Activated CD8-positive, alpha-beta T cell treated with anti-CD3 and anti-CD28 coated beads, Interleukin-2, amount 10 ng/mL, durations not matched to agents 7 days and 5 days (primary cell): ENCODE results near the gene HOXB4. TPM values are rescaled to one million over a fixed set of nuclear protein-coding genes. Genes with fewer than 3 reads are reported as not detected.
"Not testable (repeated sequence)": the region's sequence is repeated elsewhere in the genome, so short reads cannot be mapped to it uniquely, and the experiment has no call there.

Experiments
- ATAC-seq: fragments of 150-1000 bp; cut with Tn5 transposase; one replicate; pipeline ENCODE4 v1.10.0; 2021; ENCODE audit warnings: moderate library complexity
- CTCF ChIA-PET: fragments of 350-600 bp; sonication (Branson Sonifier 250); formaldehyde crosslinking; loops from one replicate; lab custom pipeline; 2021; ENCODE audit warnings: antibody characterized with exemption; lab: Charles Lee
- POLR2A ChIA-PET: fragments of 350-600 bp; sonication (Branson Sonifier 250); formaldehyde crosslinking; loops from one replicate; lab custom pipeline; 2021; ENCODE audit warnings: antibody characterized with exemption; lab: Charles Lee
- DNase-seq: peaks from one replicate; pipeline ENCODE4 v3.0.0-alpha.2; 2020
- H3K27ac Mint-ChIP-seq: one replicate; pipeline ENCODE4 v1.8.0; 2021; ENCODE audit warnings: mild to moderate bottlenecking, mixed read lengths
- H3K27me3 Mint-ChIP-seq: one replicate; pipeline ENCODE4 v1.8.0; 2021; ENCODE audit warnings: low read depth, mixed read lengths
- H3K36me3 Mint-ChIP-seq: one replicate; pipeline ENCODE4 v1.8.0; 2021; ENCODE audit warnings: low read depth, mixed read lengths
- H3K4me1 Mint-ChIP-seq: one replicate; pipeline ENCODE4 v1.8.0; 2021; ENCODE audit warnings: low read depth, mixed read lengths
- H3K4me3 Mint-ChIP-seq: one replicate; pipeline ENCODE4 v1.8.0; 2021; ENCODE audit warnings: mild to moderate bottlenecking, mixed read lengths
- H3K9me3 Mint-ChIP-seq: one replicate; pipeline ENCODE4 v1.8.0; 2022; ENCODE audit warnings: mixed read lengths; ENCODE audit not compliant: insufficient read depth
- total RNA-seq, 2 experiments: library from RNA; stranded (reverse); gene quantifications; one replicate each; pipeline ENCODE4 v1.2.3, GENCODE V29; 2021

Gene HOXB4
- total RNA-seq, 2 experiments from 2014 or later, result 5.7 to 6.1 TPM

DNA sequence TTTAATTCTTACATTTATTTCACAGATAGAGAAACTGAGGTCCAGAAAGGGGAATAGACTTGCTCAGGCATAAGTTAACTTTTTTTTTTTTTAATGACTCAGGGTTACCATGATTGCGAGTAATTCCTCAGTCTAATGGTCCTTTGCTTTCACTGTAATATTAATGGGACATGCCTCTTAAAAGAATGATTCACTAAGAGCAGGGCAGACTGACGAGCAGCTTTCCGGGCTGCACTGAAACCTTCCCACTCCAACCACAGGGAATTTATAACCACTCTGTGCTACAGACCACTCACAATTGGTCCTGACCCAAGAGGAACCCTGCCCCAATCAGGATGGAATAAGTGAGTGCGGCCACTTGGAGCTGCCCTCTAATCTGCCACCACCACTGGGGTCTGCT lies 39.0 kb downstream of the HOXB4 start:
- POLR2A ChIA-PET, result no interaction called here

DNA sequence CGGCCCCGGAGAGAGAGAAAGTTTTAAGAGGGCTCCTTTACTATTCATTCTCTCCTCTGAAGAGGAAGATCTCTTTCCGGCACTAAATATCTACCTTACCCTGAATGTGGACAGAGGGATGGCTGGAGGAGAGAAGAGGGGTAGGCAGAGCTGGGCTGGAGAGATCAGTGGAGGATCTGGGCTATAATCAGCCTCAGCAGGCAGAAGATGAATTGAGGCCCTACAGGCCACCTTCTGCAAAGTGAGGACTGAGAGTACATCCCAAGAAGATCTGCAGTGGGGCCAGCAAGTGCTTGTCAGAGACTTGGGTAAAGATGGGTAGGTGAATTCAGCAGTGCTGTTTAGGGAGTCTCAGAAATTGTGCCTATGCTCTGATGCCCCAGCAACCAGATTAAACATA lies 40.8 kb downstream of the HOXB4 start:
- Mint-ChIP-seq H3K4me3 (no peak overlapping the region), H3K4me1 (peaks cover 17% of the 10 kb centered on the region), H3K36me3 (peaks cover 9% of the 10 kb centered on the region), H3K9me3 (no peaks in the 10 kb centered on the region), H3K27ac (no peak overlapping the region), H3K27me3 (peaks cover 9% of the 10 kb centered on the region)
- ATAC-seq (no peak), DNase-seq (no peak)
- CTCF ChIA-PET, result no interaction called here
- POLR2A ChIA-PET, result no interaction called here

More for the DNA sequence above, 39.0 kb downstream of the HOXB4 start:
- Mint-ChIP-seq H3K27ac (no peak overlapping the region), H3K27me3 (peaks cover 5% of the 10 kb centered on the region), H3K4me1 (peaks cover 23% of the 10 kb centered on the region), H3K36me3 (peaks cover 16% of the 10 kb centered on the region), H3K9me3 (no peaks in the 10 kb centered on the region), H3K4me3 (no peak overlapping the region)
- CTCF ChIA-PET, result interaction anchor here (1.5 to 3.1 kb wide), 3 partner anchors 9 to 47 kb away, joined by 3 to 23 read pairs (median 9); no protein-coding TSS in a partner anchor
- ATAC-seq (no peak), DNase-seq (no peak)

DNA sequence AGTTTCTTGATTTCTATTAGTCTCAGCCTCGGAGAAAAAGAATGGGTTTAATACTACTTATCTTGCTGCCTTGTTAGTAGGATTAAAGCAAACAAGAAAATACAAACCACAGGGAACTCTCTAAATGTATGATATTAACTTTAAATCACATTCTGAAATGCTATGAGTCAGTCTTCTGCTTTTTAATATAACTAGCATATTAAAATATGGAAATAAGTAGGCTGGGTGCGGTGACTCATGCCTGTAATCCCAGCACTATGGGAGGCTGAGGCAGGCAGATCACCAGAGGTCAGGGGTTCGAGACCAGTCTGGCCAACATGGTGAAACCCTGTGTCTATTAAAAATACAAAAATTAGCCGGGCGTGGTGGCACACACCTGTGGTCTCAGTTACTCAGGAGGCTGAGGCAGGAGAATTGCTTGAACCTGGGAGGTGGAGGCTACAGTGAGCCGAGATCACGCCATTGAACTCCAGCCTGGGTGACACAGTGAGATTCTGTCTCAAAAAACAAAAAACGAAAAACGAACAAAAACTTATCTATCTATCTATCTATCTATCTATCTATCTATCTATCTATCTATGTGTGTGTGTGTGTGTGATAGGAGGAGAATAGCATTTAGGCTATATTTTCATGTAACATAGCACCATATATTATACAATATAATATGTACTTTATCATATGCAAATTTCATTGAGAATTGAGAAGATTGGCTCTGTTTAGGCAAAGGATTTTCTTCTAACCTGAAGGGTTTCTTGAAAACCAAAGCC lies 42.2 kb downstream of the HOXB4 start:
- H3K9me3 Mint-ChIP-seq, H3K27ac Mint-ChIP-seq, H3K4me3 Mint-ChIP-seq, H3K36me3 Mint-ChIP-seq, POLR2A ChIA-PET, H3K4me1 Mint-ChIP-seq, ATAC-seq, DNase-seq: not testable (repeated sequence)
- H3K27me3 Mint-ChIP-seq, result peaks cover 16% of the 10 kb centered on the region
- CTCF ChIA-PET, result interaction anchor here (1.8 kb wide), 2 partner anchors 25 to 184 kb away, joined by 5 to 7 read pairs; no protein-coding TSS in a partner anchor

DNA sequence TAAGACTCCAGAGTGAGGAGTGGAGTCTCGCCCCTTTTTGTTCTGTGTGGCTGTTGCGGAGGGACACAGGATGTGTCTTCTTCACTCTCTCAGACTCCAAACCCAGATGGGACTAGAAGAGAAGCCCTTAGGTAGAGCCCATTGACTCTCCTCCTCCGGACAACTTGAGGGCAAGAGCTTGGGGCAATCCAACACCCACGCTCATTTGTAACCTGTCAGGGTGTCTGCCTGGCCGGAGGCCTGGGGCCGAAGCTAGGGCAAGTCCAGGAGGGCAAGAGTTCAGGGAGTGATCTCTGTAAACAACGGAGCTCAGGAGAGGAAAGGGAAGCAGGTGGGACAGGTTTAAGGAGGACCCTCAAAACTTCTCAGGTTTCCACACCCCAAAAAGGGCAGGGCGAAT lies 45.9 kb downstream of the HOXB4 start:
- Mint-ChIP-seq H3K4me3 (no peak overlapping the region), H3K27me3 (peaks cover 16% of the 10 kb centered on the region), H3K9me3 (no peaks in the 10 kb centered on the region), H3K4me1 (peaks cover 2% of the 10 kb centered on the region), H3K27ac (no peak overlapping the region), H3K36me3 (no peaks in the 10 kb centered on the region)
- ChIA-PET POLR2A (no interaction called here), CTCF (interaction anchor here (1.3 kb wide), 2 partner anchors 9 to 40 kb away, joined by 3 to 4 read pairs; no protein-coding TSS in a partner anchor)
- no peak for ATAC-seq
- no peak for DNase-seq

DNA sequence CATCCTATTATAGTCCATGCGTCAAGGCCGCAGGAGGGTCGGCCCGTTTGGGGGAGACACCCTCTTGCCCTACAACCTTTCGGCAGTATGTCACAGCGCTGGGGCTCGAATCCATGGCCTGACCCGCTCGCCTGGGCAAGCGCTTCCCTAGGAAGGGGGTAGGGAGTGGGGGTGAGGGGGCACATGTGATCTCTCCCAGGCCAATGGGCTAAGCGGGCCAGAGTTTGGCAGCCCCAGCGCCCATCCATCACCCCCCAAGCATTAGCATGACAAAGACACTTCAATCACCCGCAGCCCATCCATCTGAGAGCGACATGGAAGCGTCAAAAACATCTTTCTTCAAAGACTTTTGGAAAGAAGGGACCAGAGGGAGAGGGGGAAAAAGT lies 47.3 kb downstream of the HOXB4 start, which contains the start of gene HOXB1:
Gene HOXB1, minus strand, starts transcription at position 125 of the 386 bp plus-strand sequence. Its CDS starts 107 bp downstream, at position 18.
- Mint-ChIP-seq H3K27ac (no peak within 1 kb of the TSS), H3K9me3 (no peaks in the 10 kb centered on the region), H3K36me3 (no peaks in the 10 kb centered on the region), H3K4me3 (no peak within 1 kb of the TSS), H3K4me1 (peaks cover 2% of the 10 kb centered on the region), H3K27me3 (peaks cover 25% of the 10 kb centered on the region)
- ATAC-seq, result no peak
- ChIA-PET CTCF (interaction anchor here (0.5 kb wide), 1 partner anchor 193 kb away, joined by 3 read pairs; no protein-coding TSS in a partner anchor), POLR2A (no interaction called here)
- no peak for DNase-seq

DNA sequence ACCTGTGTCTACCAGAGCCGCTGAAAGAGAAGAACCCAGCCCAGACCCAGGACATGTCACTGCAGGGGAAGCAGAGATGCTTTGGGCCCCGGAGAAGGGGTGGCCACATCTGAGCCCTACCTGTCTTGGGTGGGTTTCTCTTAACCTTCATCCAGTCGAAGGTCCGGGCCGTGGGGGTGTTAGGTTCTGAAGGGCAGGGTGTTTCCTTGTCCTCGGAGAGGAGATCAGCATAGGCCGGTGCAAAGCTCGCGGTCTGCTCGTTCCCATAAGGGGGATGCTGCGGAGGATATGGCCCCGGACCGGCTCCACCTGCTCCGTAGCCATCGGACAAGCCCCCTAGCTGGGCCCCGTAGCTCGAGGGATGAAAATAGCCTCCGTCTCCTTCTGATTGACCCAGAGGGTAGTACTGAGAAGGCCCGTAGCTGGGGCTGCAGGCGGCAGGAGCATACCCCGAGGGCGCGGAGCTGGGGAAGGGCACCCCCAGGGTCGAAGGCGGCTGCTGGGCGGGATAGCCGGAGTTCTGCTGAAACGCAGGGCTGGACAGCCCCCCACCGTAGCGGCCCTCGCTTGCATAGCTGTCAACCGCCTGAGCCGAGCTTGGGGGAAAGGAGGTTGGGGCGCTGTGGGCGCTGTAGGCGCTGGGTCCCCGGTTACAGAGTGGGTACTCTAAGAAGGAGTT lies 47.8 kb downstream of the HOXB4 start:
- Mint-ChIP-seq H3K4me1 (peaks cover 2% of the 10 kb centered on the region), H3K9me3 (no peaks in the 10 kb centered on the region), H3K4me3 (no peak overlapping the region), H3K36me3 (no peaks in the 10 kb centered on the region), H3K27ac (no peak overlapping the region), H3K27me3 (peaks cover 29% of the 10 kb centered on the region)
- POLR2A ChIA-PET, result no interaction called here
- ATAC-seq (no peak), DNase-seq (no peak)
- CTCF ChIA-PET, result no interaction called here

DNA sequence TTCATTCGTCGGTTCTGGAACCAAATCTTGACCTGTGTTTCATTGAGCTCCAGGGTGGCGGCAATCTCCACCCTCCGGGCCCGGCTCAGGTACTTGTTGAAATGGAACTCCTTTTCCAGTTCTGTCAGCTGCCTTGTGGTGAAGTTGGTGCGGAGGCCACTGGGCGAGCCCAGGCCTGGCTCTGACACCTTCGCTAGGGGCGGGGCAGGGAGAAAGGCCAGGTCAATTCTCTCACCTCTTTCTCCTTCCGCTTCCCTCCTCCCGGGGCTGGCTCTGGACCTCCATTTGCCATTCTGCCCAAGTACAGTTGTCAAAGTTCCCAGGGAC lies 48.5 kb downstream of the HOXB4 start:
- ATAC-seq (no peak), DNase-seq (no peak)
- no peaks in the 10 kb centered on the region for H3K36me3 Mint-ChIP-seq
- no peak overlapping the region for H3K4me3 Mint-ChIP-seq
- POLR2A ChIA-PET, result no interaction called here
- peaks cover 35% of the 10 kb centered on the region for H3K27me3 Mint-ChIP-seq
- no peak overlapping the region for H3K27ac Mint-ChIP-seq
- H3K4me1 Mint-ChIP-seq, result peaks cover 2% of the 10 kb centered on the region
- H3K9me3 Mint-ChIP-seq, result no peaks in the 10 kb centered on the region
- CTCF ChIA-PET, result interaction anchor here (1.6 kb wide), 1 partner anchor 14 kb away, joined by 3 read pairs; no protein-coding TSS in a partner anchor

DNA sequence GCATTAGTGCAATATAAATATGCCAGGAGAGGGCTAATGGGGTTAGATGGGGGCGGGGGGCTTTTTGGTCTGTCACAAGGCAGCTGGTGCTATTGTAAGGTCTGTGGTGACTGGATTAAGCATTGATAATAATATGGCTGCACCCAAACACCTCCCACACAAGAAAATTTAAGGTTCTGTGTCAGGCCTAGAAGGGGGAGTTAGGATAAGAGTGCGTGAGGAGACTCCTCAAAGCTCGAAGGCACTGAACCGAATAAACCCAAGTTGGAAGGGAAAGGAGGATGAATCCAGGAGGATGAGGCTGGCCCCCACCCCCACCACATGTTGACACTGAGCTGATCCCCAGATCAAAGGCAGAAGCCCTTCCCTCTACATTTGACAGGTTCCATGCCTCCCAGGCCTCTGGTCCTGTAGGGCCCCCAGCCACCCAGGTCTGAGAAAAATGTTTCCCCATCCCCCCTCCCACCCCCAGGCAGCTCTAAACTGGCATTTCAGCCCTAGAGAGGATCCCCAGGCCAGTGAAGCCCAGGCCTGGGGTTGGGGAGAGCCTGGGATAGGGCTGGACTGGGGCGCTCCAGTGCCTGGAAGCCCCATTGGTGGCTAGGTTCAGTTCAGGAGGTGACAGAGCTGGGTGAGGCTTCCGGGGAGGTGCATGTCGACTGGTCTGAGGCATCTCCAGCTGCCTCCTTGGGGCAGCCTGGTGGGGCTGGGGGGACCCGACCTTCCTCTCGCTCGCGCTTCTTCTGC lies 49.0 kb downstream of the HOXB4 start:
- CTCF ChIA-PET, result interaction anchor here (1.6 kb wide), 1 partner anchor 13 kb away, joined by 3 read pairs; no protein-coding TSS in a partner anchor
- POLR2A ChIA-PET, result no interaction called here
- DNase-seq (no peak), ATAC-seq (no peak)
- Mint-ChIP-seq H3K27ac (no peak overlapping the region), H3K4me1 (peaks cover 2% of the 10 kb centered on the region), H3K36me3 (no peaks in the 10 kb centered on the region), H3K4me3 (no peak overlapping the region), H3K27me3 (peaks cover 36% of the 10 kb centered on the region), H3K9me3 (no peaks in the 10 kb centered on the region)

DNA sequence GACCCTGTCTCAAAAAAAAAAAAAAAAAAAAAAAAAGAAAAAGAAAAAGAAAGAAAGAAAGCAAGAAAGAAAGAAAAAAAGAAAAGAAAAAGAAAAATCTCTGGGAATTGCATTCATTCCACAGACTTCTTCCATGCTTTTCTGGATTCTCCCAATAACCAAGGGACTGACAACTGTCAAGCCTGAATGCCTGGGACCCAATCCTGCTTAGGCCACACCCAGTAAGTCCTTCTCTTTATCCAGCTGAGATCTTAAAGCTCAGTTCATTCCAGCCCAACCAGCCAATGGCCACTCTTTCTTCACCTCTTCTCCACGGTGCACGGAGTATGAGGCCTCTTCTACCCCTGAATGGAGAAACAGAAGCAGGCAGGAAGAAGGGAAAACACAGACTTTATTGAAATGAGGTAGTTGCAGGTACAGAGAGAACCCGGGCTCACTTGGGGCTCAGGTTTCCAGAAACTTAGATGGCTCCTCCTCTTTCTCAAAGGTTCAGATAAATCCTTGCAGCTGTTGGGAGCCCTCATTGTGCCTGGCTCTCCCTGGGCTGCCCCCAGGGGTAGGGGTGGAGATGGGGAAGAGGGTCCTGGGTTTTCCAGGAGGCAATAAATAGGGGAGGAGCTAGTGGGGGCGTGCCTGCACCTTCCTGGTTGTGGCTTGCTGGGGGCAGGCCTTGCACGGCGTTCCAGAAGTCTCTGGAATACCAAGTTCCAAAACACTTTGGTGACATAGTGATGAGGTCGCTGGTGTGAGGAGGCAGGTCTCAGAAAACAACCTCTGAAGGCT lies 49.8 kb downstream of the HOXB4 start:
- Mint-ChIP-seq H3K4me1 (peaks cover 2% of the 10 kb centered on the region), H3K27me3 (peaks cover 40% of the 10 kb centered on the region), H3K9me3 (no peaks in the 10 kb centered on the region), H3K36me3 (no peaks in the 10 kb centered on the region), H3K4me3 (no peak overlapping the region), H3K27ac (no peak overlapping the region)
- DNase-seq (no peak), ATAC-seq (no peak)
- ChIA-PET POLR2A (no interaction called here), CTCF (interaction anchor here (1.6 kb wide), 1 partner anchor 13 kb away, joined by 3 read pairs; no protein-coding TSS in a partner anchor)

DNA sequence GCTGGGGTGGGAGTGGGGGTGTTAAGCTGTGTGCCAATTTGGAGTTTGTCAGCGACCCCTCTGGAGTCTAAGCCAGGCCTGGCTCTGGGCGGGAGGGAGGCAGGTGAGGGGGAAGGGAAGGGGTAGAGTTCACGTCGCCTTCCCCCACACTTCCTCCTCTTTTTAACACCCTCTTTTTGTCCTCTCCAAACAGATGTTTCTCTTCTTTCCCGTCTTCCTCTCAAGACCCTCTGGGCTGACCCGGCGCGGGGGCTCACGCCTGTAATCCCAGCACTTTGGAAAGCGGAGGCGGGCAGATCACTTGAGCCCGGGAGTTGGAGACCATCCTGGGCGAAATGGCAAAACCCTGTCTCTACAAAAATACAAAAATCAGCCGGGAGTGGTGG lies 50.6 kb downstream of the HOXB4 start:
- CTCF ChIA-PET, result interaction anchor here (1.4 kb wide), 1 partner anchor 35 kb away, joined by 3 read pairs; no protein-coding TSS in a partner anchor
- POLR2A ChIA-PET, result no interaction called here
- Mint-ChIP-seq H3K9me3 (no peaks in the 10 kb centered on the region), H3K4me3 (no peak overlapping the region), H3K27ac (no peak overlapping the region), H3K36me3 (no peaks in the 10 kb centered on the region), H3K4me1 (peaks cover 2% of the 10 kb centered on the region), H3K27me3 (peaks cover 46% of the 10 kb centered on the region)
- DNase-seq, result no peak
- ATAC-seq, result no peak
